ENCODE data around the gene ANGEL1.

DNA sequence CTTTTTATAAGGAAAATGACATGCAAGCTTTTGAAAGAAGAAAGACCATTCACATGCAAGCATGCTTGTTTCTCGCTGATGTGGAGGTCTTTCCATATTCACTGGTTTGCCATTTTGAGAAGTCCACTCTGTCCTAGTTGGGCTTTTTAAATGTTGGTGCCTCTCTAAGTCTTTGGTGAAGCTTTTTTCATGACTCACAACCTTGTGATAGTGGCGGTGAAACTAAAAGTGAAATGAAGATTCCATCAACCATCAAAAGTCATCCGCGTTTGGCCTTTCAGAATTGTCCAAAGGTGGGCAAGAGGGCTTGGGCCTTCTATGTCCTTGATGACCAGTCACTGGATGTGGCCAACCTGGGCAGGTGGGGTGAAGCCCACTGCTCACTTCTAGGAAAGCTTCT is 17.9 kb upstream of the ANGEL1 start:
- TF ChIP-seq, protein P1, sequence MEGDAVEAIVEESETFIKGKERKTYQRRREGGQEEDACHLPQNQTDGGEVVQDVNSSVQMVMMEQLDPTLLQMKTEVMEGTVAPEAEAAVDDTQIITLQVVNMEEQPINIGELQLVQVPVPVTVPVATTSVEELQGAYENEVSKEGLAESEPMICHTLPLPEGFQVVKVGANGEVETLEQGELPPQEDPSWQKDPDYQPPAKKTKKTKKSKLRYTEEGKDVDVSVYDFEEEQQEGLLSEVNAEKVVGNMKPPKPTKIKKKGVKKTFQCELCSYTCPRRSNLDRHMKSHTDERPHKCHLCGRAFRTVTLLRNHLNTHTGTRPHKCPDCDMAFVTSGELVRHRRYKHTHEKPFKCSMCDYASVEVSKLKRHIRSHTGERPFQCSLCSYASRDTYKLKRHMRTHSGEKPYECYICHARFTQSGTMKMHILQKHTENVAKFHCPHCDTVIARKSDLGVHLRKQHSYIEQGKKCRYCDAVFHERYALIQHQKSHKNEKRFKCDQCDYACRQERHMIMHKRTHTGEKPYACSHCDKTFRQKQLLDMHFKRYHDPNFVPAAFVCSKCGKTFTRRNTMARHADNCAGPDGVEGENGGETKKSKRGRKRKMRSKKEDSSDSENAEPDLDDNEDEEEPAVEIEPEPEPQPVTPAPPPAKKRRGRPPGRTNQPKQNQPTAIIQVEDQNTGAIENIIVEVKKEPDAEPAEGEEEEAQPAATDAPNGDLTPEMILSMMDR (IDR thresholded peaks at IDR 0.05 in 2 of 3, conservative IDR thresholded peaks at IDR 0.05 in 1 of 3; ENCODE audit: insufficient read depth in 2 of 3, low read depth in 1 of 3, low read length in 3 of 3) = no peak
- no peak for TF ChIP-seq GATAD2A (IDR thresholded peaks at IDR 0.05)
- TF ChIP-seq, protein P2, sequence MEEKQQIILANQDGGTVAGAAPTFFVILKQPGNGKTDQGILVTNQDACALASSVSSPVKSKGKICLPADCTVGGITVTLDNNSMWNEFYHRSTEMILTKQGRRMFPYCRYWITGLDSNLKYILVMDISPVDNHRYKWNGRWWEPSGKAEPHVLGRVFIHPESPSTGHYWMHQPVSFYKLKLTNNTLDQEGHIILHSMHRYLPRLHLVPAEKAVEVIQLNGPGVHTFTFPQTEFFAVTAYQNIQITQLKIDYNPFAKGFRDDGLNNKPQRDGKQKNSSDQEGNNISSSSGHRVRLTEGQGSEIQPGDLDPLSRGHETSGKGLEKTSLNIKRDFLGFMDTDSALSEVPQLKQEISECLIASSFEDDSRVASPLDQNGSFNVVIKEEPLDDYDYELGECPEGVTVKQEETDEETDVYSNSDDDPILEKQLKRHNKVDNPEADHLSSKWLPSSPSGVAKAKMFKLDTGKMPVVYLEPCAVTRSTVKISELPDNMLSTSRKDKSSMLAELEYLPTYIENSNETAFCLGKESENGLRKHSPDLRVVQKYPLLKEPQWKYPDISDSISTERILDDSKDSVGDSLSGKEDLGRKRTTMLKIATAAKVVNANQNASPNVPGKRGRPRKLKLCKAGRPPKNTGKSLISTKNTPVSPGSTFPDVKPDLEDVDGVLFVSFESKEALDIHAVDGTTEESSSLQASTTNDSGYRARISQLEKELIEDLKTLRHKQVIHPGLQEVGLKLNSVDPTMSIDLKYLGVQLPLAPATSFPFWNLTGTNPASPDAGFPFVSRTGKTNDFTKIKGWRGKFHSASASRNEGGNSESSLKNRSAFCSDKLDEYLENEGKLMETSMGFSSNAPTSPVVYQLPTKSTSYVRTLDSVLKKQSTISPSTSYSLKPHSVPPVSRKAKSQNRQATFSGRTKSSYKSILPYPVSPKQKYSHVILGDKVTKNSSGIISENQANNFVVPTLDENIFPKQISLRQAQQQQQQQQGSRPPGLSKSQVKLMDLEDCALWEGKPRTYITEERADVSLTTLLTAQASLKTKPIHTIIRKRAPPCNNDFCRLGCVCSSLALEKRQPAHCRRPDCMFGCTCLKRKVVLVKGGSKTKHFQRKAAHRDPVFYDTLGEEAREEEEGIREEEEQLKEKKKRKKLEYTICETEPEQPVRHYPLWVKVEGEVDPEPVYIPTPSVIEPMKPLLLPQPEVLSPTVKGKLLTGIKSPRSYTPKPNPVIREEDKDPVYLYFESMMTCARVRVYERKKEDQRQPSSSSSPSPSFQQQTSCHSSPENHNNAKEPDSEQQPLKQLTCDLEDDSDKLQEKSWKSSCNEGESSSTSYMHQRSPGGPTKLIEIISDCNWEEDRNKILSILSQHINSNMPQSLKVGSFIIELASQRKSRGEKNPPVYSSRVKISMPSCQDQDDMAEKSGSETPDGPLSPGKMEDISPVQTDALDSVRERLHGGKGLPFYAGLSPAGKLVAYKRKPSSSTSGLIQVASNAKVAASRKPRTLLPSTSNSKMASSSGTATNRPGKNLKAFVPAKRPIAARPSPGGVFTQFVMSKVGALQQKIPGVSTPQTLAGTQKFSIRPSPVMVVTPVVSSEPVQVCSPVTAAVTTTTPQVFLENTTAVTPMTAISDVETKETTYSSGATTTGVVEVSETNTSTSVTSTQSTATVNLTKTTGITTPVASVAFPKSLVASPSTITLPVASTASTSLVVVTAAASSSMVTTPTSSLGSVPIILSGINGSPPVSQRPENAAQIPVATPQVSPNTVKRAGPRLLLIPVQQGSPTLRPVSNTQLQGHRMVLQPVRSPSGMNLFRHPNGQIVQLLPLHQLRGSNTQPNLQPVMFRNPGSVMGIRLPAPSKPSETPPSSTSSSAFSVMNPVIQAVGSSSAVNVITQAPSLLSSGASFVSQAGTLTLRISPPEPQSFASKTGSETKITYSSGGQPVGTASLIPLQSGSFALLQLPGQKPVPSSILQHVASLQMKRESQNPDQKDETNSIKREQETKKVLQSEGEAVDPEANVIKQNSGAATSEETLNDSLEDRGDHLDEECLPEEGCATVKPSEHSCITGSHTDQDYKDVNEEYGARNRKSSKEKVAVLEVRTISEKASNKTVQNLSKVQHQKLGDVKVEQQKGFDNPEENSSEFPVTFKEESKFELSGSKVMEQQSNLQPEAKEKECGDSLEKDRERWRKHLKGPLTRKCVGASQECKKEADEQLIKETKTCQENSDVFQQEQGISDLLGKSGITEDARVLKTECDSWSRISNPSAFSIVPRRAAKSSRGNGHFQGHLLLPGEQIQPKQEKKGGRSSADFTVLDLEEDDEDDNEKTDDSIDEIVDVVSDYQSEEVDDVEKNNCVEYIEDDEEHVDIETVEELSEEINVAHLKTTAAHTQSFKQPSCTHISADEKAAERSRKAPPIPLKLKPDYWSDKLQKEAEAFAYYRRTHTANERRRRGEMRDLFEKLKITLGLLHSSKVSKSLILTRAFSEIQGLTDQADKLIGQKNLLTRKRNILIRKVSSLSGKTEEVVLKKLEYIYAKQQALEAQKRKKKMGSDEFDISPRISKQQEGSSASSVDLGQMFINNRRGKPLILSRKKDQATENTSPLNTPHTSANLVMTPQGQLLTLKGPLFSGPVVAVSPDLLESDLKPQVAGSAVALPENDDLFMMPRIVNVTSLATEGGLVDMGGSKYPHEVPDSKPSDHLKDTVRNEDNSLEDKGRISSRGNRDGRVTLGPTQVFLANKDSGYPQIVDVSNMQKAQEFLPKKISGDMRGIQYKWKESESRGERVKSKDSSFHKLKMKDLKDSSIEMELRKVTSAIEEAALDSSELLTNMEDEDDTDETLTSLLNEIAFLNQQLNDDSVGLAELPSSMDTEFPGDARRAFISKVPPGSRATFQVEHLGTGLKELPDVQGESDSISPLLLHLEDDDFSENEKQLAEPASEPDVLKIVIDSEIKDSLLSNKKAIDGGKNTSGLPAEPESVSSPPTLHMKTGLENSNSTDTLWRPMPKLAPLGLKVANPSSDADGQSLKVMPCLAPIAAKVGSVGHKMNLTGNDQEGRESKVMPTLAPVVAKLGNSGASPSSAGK (IDR thresholded peaks at IDR 0.05) = no peak
- no peak for TF ChIP-seq BRF1 (IDR thresholded peaks at IDR 0.05; ENCODE audit: borderline replicate concordance, extremely low read depth, insufficient read length)
- TF ChIP-seq HCFC1 (IDR thresholded peaks at IDR 0.05; ENCODE audit: low read depth, low read length) = no peak

Measured in K562 (cell line).